DND-41 (cell line): ENCODE results near the gene MXD1.

Experiments
- EZH2 ChIP-seq: IDR thresholded peaks from 3 replicates; pipeline ENCODE4 v1.6.1; 2012; ENCODE audit warnings: borderline replicate concordance, low read depth, mild to moderate bottlenecking, moderate library complexity, low read length, inconsistent platforms; ENCODE audit not compliant: severe bottlenecking
- TF ChIP-seq, protein P1 (sequence below): IDR thresholded peaks from 2 replicates; pipeline ENCODE4 v1.5.1; 2012; ENCODE audit warnings: borderline replicate concordance, low read length, moderate library complexity, mild to moderate bottlenecking; ENCODE audit not compliant: poor library complexity, severe bottlenecking; ENCODE audit errors: extremely low read depth

DNA sequence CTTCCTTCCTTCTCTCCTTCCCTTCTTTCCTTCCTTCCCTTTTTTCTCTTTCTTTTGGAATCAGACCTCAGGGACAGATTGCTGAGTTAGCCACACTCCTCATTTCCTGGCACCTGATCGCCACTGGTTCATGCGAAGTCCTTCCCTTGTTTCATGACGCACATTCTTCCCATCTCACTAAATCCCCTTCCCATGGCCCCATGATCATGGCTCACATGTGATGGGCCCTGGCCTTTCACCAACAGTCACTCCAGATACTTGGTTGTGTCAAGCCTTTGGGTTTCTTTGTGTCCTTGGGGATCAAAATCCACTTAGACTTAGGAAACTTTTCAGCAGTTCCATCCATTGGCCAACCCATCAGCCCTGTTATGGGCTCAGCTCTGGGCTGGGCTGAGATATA, 70.3 kb downstream of the MXD1 start:
- TF ChIP-seq, protein P1, sequence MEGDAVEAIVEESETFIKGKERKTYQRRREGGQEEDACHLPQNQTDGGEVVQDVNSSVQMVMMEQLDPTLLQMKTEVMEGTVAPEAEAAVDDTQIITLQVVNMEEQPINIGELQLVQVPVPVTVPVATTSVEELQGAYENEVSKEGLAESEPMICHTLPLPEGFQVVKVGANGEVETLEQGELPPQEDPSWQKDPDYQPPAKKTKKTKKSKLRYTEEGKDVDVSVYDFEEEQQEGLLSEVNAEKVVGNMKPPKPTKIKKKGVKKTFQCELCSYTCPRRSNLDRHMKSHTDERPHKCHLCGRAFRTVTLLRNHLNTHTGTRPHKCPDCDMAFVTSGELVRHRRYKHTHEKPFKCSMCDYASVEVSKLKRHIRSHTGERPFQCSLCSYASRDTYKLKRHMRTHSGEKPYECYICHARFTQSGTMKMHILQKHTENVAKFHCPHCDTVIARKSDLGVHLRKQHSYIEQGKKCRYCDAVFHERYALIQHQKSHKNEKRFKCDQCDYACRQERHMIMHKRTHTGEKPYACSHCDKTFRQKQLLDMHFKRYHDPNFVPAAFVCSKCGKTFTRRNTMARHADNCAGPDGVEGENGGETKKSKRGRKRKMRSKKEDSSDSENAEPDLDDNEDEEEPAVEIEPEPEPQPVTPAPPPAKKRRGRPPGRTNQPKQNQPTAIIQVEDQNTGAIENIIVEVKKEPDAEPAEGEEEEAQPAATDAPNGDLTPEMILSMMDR: no peak
- TF ChIP-seq EZH2: no peak
